Tibial nerve (tissue), 4 donors: ENCODE results near the gene CD180. TPM values are rescaled to one million over a fixed set of nuclear protein-coding genes. Genes with fewer than 3 reads are reported as not detected.

Source experiments
- DNase-seq, 2 donors: peaks; one replicate each; pipeline ENCODE4 v3.0.0-alpha.2; 2019; ENCODE audit warnings: low spot score in 2 of 2
- H3K27ac ChIP-seq, 4 donors: fragments of 200-600 bp; sonication (generic) in 3 of 4; one replicate each; pipeline ENCODE4 v1.5.1; 2017 to 2019; ENCODE audit warnings: mild to moderate bottlenecking in 1 of 4
- H3K27me3 ChIP-seq, 2 donors: fragments of 200-600 bp; sonication (generic) in 1 of 2; one replicate each; pipeline versions ENCODE4 v1.5.1 to v1.6.0; 2017 to 2019
- H3K36me3 ChIP-seq, 3 donors: fragments of 200-600 bp; sonication (generic); one replicate each; pipeline ENCODE4 v1.5.1; 2018 to 2019
- H3K4me1 ChIP-seq, 4 donors: fragments of 200-600 bp; sonication (generic) in 3 of 4; one replicate each; pipeline ENCODE4 v1.5.1; 2017 to 2019
- H3K4me3 ChIP-seq, 4 donors: fragments of 200-600 bp; sonication (generic) in 3 of 4; one replicate each; pipeline ENCODE4 v1.5.1; 2017 to 2019; ENCODE audit warnings: mild to moderate bottlenecking in 1 of 4, moderate library complexity in 1 of 4
- H3K9me3 ChIP-seq, 4 donors: fragments of 200-600 bp; sonication (generic) in 3 of 4; one replicate each; pipeline ENCODE4 v1.5.1; 2017 to 2019
- CTCF ChIP-seq, 5 experiments: fragments of 200-600 bp in 3 of 5; fragments of 450-650 bp in 2 of 5; sonication (generic) in 3 of 5; IDR thresholded peaks; one replicate each; pipeline ENCODE4 v1.5.1; 2016 to 2019; ENCODE audit warnings: antibody characterized with exemption in 5 of 5, mild to moderate bottlenecking in 3 of 5, moderate library complexity in 2 of 5
- EP300 ChIP-seq, 2 donors: sonication (generic); formaldehyde crosslinking; IDR thresholded peaks; one replicate each; pipeline ENCODE4 v1.6.1; 2017; ENCODE audit warnings: antibody characterized with exemption in 2 of 2, mild to moderate bottlenecking in 1 of 2
- POLR2A ChIP-seq, 2 donors: fragments of 450-650 bp; IDR thresholded peaks; one replicate each; pipeline ENCODE4 v1.6.1; 2017; ENCODE audit warnings: antibody characterized with exemption in 2 of 2, mild to moderate bottlenecking in 2 of 2, moderate library complexity in 2 of 2
- WGBS, 2 donors: methylation state at CpG; one replicate each; pipeline ENCODE4 v1.1.5; 2018; 5-methylcytosine and 5-hydroxymethylcytosine counted together
- total RNA-seq, 4 donors: library from RNA; depleted of rRNA; stranded (reverse); fragments of >200 nt; gene quantifications; one replicate each; pipeline ENCODE4 v1.1.0, GENCODE V29; 2016

The CD180 gene
- total RNA-seq, 4 donors from 2014 or later = 0.21 to 2.7 (median 0.52) TPM

- H3K9me3 ChIP-seq = no peaks in the 10 kb centered on the region
- no peak overlapping the region for H3K4me3 ChIP-seq
- H3K36me3 ChIP-seq = no peaks in the 10 kb centered on the region
- H3K27ac ChIP-seq = no peak overlapping the region
- 78 to 83% methylated on average over 6 of the region's 6 CpGs for WGBS, 2 donors
- no peaks in the 10 kb centered on the region for H3K27me3 ChIP-seq
- peaks cover 0 to 12% (median 4%) of the 10 kb centered on the region in 4 donors for H3K4me1 ChIP-seq
- TF ChIP-seq CTCF (IDR thresholded peaks at IDR 0.05) (no peak), EP300 (IDR thresholded peaks at IDR 0.05) (no peak), POLR2A (IDR thresholded peaks at IDR 0.05) (no peak)
- DNase-seq = no peak
These were observed 5.4 kb upstream of the CD180 start for GRCh38 chr5:67201897-67202549.

GRCh38 chr5:67200809-67201562 is 4.4 kb upstream of the CD180 start:
- H3K36me3 ChIP-seq = no peaks in the 10 kb centered on the region
- TF ChIP-seq POLR2A (IDR thresholded peaks at IDR 0.05) (no peak), EP300 (IDR thresholded peaks at IDR 0.05) (no peak), CTCF (IDR thresholded peaks at IDR 0.05) (no peak)
- H3K27me3 ChIP-seq = no peaks in the 10 kb centered on the region
- peaks cover 0 to 18% (median 7%) of the 10 kb centered on the region in 4 donors for H3K4me1 ChIP-seq
- 96 to 97% methylated on average over 2 of the region's 2 CpGs for WGBS, 2 donors
- H3K4me3 ChIP-seq = no peak overlapping the region
- H3K9me3 ChIP-seq = no peaks in the 10 kb centered on the region
- no peak for DNase-seq
- H3K27ac ChIP-seq = no peak overlapping the region

GRCh38 chr5:67199859-67200258 is 3.3 kb upstream of the CD180 start:
- Histone ChIP-seq H3K27me3 (no peaks in the 10 kb centered on the region), H3K9me3 (no peaks in the 10 kb centered on the region), H3K27ac (no peak overlapping the region), H3K36me3 (no peaks in the 10 kb centered on the region), H3K4me1 (peaks cover 0 to 25% (median 7%) of the 10 kb centered on the region in 4 donors), H3K4me3 (no peak overlapping the region)
- DNase-seq = no peak
- TF ChIP-seq CTCF (IDR thresholded peaks at IDR 0.05) (no peak), POLR2A (IDR thresholded peaks at IDR 0.05) (no peak), EP300 (IDR thresholded peaks at IDR 0.05) (no peak)

GRCh38 chr5:67198917-67199316 is 2.3 kb upstream of the CD180 start:
- DNase-seq = no peak
- H3K36me3 ChIP-seq = no peaks in the 10 kb centered on the region
- no peaks in the 10 kb centered on the region for H3K27me3 ChIP-seq
- TF ChIP-seq EP300 (IDR thresholded peaks at IDR 0.05) = no peak
- TF ChIP-seq CTCF (IDR thresholded peaks at IDR 0.05) = no peak
- no peak for TF ChIP-seq POLR2A (IDR thresholded peaks at IDR 0.05)
- peaks cover 0 to 21% (median 6%) of the 10 kb centered on the region in 4 donors for H3K4me1 ChIP-seq
- no peak overlapping the region for H3K27ac ChIP-seq
- H3K4me3 ChIP-seq = no peak overlapping the region
- 77 to 86% methylated on average over 1 of the region's 1 CpG for WGBS, 2 donors
- no peaks in the 10 kb centered on the region for H3K9me3 ChIP-seq

- no peaks in the 10 kb centered on the region for H3K9me3 ChIP-seq
- 97% methylated on average over 1 of the region's 1 CpG for WGBS, 2 donors
- no peak overlapping the region for H3K4me3 ChIP-seq
- H3K27me3 ChIP-seq = no peaks in the 10 kb centered on the region
- H3K4me1 ChIP-seq = peaks cover 0 to 34% (median 4%) of the 10 kb centered on the region in 4 donors
- no peak overlapping the region for H3K27ac ChIP-seq
- TF ChIP-seq CTCF (IDR thresholded peaks at IDR 0.05) (no peak), EP300 (IDR thresholded peaks at IDR 0.05) (no peak), POLR2A (IDR thresholded peaks at IDR 0.05) (no peak)
- DNase-seq = no peak
- no peaks in the 10 kb centered on the region for H3K36me3 ChIP-seq
These were observed 937 bp upstream of the CD180 start for GRCh38 chr5:67197536-67197935.
